ENCODE data around the gene TSEN15.

The TSEN15 gene

DNA sequence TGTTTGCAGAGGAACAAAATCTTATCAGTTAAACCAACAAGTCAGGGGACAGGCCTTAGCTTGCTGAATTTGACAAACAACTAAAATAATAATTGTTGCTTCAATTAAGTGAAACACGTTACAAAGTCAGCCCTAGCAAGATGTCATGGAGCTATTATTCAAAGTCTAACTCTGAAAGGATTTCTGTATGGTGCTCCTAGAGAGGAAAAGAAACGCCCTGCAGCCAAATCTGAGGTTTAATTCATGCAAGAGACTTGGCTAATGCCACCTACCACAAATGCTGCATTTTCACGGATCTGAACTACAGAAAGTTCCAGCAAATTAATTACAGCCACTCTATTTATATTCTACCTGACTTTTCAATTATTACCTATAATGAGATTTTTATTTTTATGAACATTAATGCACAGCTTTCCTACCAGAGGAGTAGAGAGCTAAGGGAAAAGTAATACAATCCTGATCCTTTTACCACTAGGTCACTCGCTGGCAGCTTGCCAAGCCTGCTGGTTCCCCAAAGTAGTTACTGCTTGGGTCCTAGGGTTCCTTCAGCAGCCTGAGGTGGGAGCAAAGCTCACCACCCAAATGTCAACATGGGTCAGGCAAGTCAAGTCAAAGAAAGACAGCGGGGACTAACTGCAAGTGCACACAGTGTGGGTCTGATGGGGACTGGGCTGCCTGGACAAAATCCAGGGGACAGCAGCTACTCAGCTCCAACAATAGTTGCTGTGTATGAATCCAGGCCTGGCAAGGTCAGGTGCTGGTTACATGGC, 22.5 kb upstream of the TSEN15 start (continued):
- TF ChIP-seq, protein P1, sequence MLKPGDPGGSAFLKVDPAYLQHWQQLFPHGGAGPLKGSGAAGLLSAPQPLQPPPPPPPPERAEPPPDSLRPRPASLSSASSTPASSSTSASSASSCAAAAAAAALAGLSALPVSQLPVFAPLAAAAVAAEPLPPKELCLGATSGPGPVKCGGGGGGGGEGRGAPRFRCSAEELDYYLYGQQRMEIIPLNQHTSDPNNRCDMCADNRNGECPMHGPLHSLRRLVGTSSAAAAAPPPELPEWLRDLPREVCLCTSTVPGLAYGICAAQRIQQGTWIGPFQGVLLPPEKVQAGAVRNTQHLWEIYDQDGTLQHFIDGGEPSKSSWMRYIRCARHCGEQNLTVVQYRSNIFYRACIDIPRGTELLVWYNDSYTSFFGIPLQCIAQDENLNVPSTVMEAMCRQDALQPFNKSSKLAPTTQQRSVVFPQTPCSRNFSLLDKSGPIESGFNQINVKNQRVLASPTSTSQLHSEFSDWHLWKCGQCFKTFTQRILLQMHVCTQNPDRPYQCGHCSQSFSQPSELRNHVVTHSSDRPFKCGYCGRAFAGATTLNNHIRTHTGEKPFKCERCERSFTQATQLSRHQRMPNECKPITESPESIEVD (tag by site-specific recombination; IDR thresholded peaks at IDR 0.05), result peak; percentile 20; the same call in 1 of the 2 replicates
- TF ChIP-seq KLF10 (tag by site-specific recombination; IDR thresholded peaks at IDR 0.05), result peak; percentile 61; the same call in 1 of the 2 replicates
- peak; percentile 4 for TF ChIP-seq ZNF510 (tag by site-specific recombination; IDR thresholded peaks at IDR 0.05; ENCODE audit: insufficient replicate concordance)
- TF ChIP-seq ZNF660 (tag by site-specific recombination; IDR thresholded peaks at IDR 0.05), result peak; percentile 59; the same call in 1 of the 2 replicates
- TF ChIP-seq ZNF184 (tag by site-specific recombination; IDR thresholded peaks at IDR 0.05), result peak; percentile 81; the same call in 1 of the 2 replicates
- no peak for TF ChIP-seq ZNF146 (tag by site-specific recombination; IDR thresholded peaks at IDR 0.05)
- no peak for TF ChIP-seq ZFP3 (tag by site-specific recombination; IDR thresholded peaks at IDR 0.05; ENCODE audit: low read depth)
- TF ChIP-seq ZNF23 (tag by site-specific recombination; IDR thresholded peaks at IDR 0.05; ENCODE audit: borderline replicate concordance), result no peak
- no peak for TF ChIP-seq OVOL3 (tag by site-specific recombination; IDR thresholded peaks at IDR 0.05)
- 0 out of 2 replicates have a peak, but pooled peaks have one; percentile 34 for TF ChIP-seq ZNF221 (tag by site-specific recombination; IDR thresholded peaks at IDR 0.05; ENCODE audit: borderline replicate concordance)
- peak; percentile 71 for TF ChIP-seq ZBTB17 (tag by site-specific recombination; IDR thresholded peaks at IDR 0.05)
- TF ChIP-seq ZNF133 (tag by site-specific recombination; IDR thresholded peaks at IDR 0.05), result no peak
- TF ChIP-seq ZNF350 (tag by site-specific recombination; IDR thresholded peaks at IDR 0.05), result peak; percentile 54; the same call in 1 of the 2 replicates
- TF ChIP-seq ZNF37A (tag by site-specific recombination; IDR thresholded peaks at IDR 0.05), result peak; percentile 42; the same call in 1 of the 2 replicates
- TF ChIP-seq ZNF830 (tag by site-specific recombination; IDR thresholded peaks at IDR 0.05; ENCODE audit: low read depth), result peak; percentile 31; the same call in 1 of the 2 replicates
- TF ChIP-seq, protein P2, sequence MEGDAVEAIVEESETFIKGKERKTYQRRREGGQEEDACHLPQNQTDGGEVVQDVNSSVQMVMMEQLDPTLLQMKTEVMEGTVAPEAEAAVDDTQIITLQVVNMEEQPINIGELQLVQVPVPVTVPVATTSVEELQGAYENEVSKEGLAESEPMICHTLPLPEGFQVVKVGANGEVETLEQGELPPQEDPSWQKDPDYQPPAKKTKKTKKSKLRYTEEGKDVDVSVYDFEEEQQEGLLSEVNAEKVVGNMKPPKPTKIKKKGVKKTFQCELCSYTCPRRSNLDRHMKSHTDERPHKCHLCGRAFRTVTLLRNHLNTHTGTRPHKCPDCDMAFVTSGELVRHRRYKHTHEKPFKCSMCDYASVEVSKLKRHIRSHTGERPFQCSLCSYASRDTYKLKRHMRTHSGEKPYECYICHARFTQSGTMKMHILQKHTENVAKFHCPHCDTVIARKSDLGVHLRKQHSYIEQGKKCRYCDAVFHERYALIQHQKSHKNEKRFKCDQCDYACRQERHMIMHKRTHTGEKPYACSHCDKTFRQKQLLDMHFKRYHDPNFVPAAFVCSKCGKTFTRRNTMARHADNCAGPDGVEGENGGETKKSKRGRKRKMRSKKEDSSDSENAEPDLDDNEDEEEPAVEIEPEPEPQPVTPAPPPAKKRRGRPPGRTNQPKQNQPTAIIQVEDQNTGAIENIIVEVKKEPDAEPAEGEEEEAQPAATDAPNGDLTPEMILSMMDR (tag by site-specific recombination; IDR thresholded peaks at IDR 0.05), result peak; percentile 12; the same call in 1 of the 2 replicates

DNA sequence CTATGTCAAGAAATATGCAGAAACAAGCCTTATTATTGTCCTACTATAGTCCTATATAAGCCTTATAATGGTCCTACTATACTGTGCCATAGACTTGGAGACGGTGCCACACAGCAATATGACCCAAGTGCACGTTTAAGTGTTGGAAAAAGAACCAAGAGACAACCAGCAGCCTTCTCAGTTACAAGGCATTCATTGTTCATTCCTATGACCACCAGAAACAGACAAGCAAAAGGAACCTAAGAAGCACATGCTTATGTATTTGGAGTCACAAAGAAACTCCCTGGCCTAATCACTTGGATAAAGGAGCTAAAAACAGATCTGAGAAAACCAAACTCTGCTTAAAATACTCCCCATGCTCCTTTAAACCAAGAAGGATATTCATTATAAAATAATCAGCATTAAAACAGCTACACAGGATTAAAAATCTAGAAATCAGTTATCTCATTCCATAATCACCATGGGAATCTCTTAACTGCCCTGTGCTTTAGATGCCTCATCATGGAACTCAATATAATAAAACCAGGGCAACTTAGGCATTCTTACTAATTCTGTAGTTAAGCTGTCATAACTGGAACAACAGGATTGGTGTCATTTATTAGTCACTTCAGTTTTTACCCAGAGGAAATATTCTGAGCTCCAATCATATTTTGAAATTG, 21.0 kb upstream of the TSEN15 start:
- peaks cover 7% of the 10 kb centered on the region for H3K4me1 ChIP-seq (ENCODE audit: control insufficient read depth, insufficient read depth, low read length)
- no peaks in the 10 kb centered on the region for H3K36me3 ChIP-seq (ENCODE audit: control insufficient read depth in 2 of 2, insufficient read depth in 1 of 2, low read length in 2 of 2)
- POLR2A ChIA-PET, result no interaction called here
- no peak overlapping the region for H3K4me3 ChIP-seq (ENCODE audit: low read depth, low read length)
- no peak overlapping the region for H3K27ac ChIP-seq (ENCODE audit: extremely low read depth, low read depth, low read length)
- no peaks in the 10 kb centered on the region for H3K9me3 ChIP-seq (ENCODE audit: control insufficient read depth, insufficient read depth, low read depth, low read length)
- CTCF ChIA-PET, result interaction anchor here (0.5 to 0.6 kb wide), 2 partner anchors 402 to 661 kb away, joined by 3 read pairs; no protein-coding TSS in a partner anchor
- TF ChIP-seq ZNF707 (tag by site-specific recombination; IDR thresholded peaks at IDR 0.05) (no peak), ZNF394 (tag by site-specific recombination; IDR thresholded peaks at IDR 0.05; ENCODE audit: borderline replicate concordance) (no peak), ZNF791 (tag by site-specific recombination; IDR thresholded peaks at IDR 0.05) (no peak), ZBTB8A (tag by site-specific recombination; IDR thresholded peaks at IDR 0.05) (no peak), ZNF404 (tag by site-specific recombination; IDR thresholded peaks at IDR 0.05) (no peak), ZNF629 (tag by site-specific recombination; IDR thresholded peaks at IDR 0.05) (no peak)
- TF ChIP-seq, protein P3, sequence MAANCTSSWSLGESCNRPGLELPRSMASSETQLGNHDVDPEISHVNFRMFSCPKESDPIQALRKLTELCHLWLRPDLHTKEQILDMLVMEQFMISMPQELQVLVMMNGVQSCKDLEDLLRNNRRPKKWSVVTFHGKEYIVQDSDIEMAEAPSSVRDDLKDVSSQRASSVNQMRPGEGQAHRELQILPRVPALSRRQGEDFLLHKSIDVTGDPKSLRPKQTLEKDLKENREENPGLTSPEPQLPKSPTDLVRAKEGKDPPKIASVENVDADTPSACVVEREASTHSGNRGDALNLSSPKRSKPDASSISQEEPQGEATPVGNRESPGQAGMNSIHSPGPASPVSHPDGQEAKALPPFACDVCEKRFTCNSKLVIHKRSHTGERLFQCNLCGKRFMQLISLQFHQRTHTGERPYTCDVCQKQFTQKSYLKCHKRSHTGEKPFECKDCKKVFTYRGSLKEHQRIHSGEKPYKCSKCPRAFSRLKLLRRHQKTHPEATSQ (tag by site-specific recombination; IDR thresholded peaks at IDR 0.05), result no peak
- TF ChIP-seq, protein P4, sequence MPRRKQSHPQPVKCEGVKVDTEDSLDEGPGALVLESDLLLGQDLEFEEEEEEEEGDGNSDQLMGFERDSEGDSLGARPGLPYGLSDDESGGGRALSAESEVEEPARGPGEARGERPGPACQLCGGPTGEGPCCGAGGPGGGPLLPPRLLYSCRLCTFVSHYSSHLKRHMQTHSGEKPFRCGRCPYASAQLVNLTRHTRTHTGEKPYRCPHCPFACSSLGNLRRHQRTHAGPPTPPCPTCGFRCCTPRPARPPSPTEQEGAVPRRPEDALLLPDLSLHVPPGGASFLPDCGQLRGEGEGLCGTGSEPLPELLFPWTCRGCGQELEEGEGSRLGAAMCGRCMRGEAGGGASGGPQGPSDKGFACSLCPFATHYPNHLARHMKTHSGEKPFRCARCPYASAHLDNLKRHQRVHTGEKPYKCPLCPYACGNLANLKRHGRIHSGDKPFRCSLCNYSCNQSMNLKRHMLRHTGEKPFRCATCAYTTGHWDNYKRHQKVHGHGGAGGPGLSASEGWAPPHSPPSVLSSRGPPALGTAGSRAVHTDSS (tag by site-specific recombination; IDR thresholded peaks at IDR 0.05), result no peak
- TF ChIP-seq, protein P5, sequence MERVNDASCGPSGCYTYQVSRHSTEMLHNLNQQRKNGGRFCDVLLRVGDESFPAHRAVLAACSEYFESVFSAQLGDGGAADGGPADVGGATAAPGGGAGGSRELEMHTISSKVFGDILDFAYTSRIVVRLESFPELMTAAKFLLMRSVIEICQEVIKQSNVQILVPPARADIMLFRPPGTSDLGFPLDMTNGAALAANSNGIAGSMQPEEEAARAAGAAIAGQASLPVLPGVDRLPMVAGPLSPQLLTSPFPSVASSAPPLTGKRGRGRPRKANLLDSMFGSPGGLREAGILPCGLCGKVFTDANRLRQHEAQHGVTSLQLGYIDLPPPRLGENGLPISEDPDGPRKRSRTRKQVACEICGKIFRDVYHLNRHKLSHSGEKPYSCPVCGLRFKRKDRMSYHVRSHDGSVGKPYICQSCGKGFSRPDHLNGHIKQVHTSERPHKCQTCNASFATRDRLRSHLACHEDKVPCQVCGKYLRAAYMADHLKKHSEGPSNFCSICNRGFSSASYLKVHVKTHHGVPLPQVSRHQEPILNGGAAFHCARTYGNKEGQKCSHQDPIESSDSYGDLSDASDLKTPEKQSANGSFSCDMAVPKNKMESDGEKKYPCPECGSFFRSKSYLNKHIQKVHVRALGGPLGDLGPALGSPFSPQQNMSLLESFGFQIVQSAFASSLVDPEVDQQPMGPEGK (tag by site-specific recombination; IDR thresholded peaks at IDR 0.05), result no peak

All from HEK293 (cell line).